DOHH2 (cell line): ENCODE results near the gene TNFSF8.

Experiments
- H3F3A ChIP-seq: fragments of 200-600 bp; sonication (generic), shearing (Covaris generic); 2 replicates; pipeline ENCODE4 v1.6.0; 2016; ENCODE audit warnings: antibody characterized with exemption, mild to moderate bottlenecking; ENCODE audit not compliant: control insufficient read depth, insufficient read depth
- H3K27ac ChIP-seq: fragments of 200-600 bp; sonication (generic); 2 replicates; pipeline ENCODE4 v1.5.1; 2014; ENCODE audit warnings: low read depth, mild to moderate bottlenecking, low read length, moderate library complexity
- H3K27me3 ChIP-seq: fragments of 200-600 bp; sonication (generic); 2 replicates; pipeline ENCODE4 v1.6.1; 2014; ENCODE audit warnings: mild to moderate bottlenecking, low read length, mixed read lengths; ENCODE audit not compliant: control insufficient read depth
- H3K36me3 ChIP-seq: fragments of 200-600 bp; sonication (generic); 2 replicates; pipeline ENCODE4 v1.6.1; 2014; ENCODE audit warnings: mild to moderate bottlenecking, low read length, moderate library complexity, mixed read lengths; ENCODE audit not compliant: control insufficient read depth
- H3K4me1 ChIP-seq: fragments of 200-600 bp; sonication (generic); 2 replicates; pipeline ENCODE4 v1.6.1; 2014; ENCODE audit warnings: mild to moderate bottlenecking, low read length, mixed read lengths; ENCODE audit not compliant: control insufficient read depth
- H3K4me2 ChIP-seq: fragments of 200-600 bp; sonication (generic); 2 replicates; pipeline ENCODE4 v1.6.0; 2014; ENCODE audit warnings: mild to moderate bottlenecking, low read length, moderate library complexity
- H3K4me3 ChIP-seq: fragments of 200-600 bp; sonication (generic); 2 replicates; pipeline ENCODE4 v1.5.1; 2014; ENCODE audit warnings: mild to moderate bottlenecking, low read length, mixed read lengths
- H3K79me2 ChIP-seq: fragments of 200-600 bp; sonication (generic); 2 replicates; pipeline ENCODE4 v1.6.1; 2014; ENCODE audit warnings: mild to moderate bottlenecking, low read length, mixed read lengths; ENCODE audit not compliant: control insufficient read depth
- H3K9me2 ChIP-seq: fragments of 200-600 bp; sonication (generic); replicated peaks from 2 replicates; pipeline ENCODE4 v1.6.1; 2014; ENCODE audit warnings: mild to moderate bottlenecking, low read length, mixed read lengths; ENCODE audit not compliant: control insufficient read depth
- H3K9me3 ChIP-seq: fragments of 200-600 bp; sonication (generic); 2 replicates; pipeline ENCODE4 v1.6.1; 2014; ENCODE audit warnings: antibody characterized with exemption, low read length, mixed read lengths; ENCODE audit not compliant: control insufficient read depth, insufficient read depth
- H4K20me1 ChIP-seq: fragments of 200-600 bp; sonication (generic); 2 replicates; pipeline ENCODE4 v1.6.0; 2014; ENCODE audit warnings: low read depth, mild to moderate bottlenecking, antibody characterized with exemption, low read length, moderate library complexity; ENCODE audit not compliant: control insufficient read depth, insufficient read depth
- CTCF ChIP-seq: fragments of 200-600 bp; sonication (generic); IDR thresholded peaks from one replicate; pipeline ENCODE4 v1.5.1; 2014; ENCODE audit warnings: antibody characterized with exemption, mild to moderate bottlenecking, low read depth, low read length; ENCODE audit not compliant: poor library complexity, severe bottlenecking
- EZH2phosphoT487 ChIP-seq: fragments of 200-600 bp; sonication (generic); IDR thresholded peaks from 2 replicates; pipeline ENCODE4 v1.6.1; 2017; ENCODE audit warnings: borderline replicate concordance, mild to moderate bottlenecking, antibody characterized with exemption, low read length, moderate library complexity, mixed read lengths

TNFSF8 gene

GRCh38 chr9:114931407-114931806, 1.0 kb upstream of the TNFSF8 start:
- H4K20me1 ChIP-seq = no peaks in the 10 kb centered on the region
- H3K4me1 ChIP-seq = peaks cover 60% of the 10 kb centered on the region
- TF ChIP-seq CTCF = no peak
- no peak for TF ChIP-seq EZH2phosphoT487
- H3K79me2 ChIP-seq = peaks cover 27% of the 10 kb centered on the region
- peaks cover 23% of the 10 kb centered on the region for H3F3A ChIP-seq
- no peaks in the 10 kb centered on the region for H3K9me3 ChIP-seq
- peak overlapping the region; percentile 85; the same call in 1 of the 2 replicates for H3K4me3 ChIP-seq
- H3K4me2 ChIP-seq = peak overlapping the region; percentile 90; the same call in 1 of the 2 replicates
- H3K27ac ChIP-seq = no peak overlapping the region
- no peaks in the 10 kb centered on the region for H3K9me2 ChIP-seq
- H3K27me3 ChIP-seq = no peaks in the 10 kb centered on the region
- H3K36me3 ChIP-seq = no peaks in the 10 kb centered on the region

- peak overlapping the region; percentile 91 for H3K27ac ChIP-seq
Measured at GRCh38 chr9:114929201-114929600, 1.2 kb downstream of the TNFSF8 start.

DNA sequence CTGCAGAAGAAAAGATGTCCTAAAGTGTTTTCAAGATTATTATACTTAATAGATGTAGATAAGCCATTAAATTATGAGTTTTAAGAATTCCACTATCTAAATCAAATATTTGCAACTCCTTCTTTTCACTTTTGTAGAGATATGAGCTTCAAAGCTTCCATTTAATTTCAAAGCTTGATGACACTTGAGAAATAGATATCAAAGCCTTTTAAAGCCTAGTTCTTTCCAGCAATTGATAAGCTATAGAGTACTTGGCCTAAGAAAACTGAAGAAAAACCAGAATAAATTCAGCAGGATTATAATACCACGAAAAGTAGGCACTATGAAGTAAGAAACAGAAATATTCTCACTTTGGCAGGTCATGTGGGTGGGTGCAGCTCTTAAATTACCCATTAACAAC, 1.7 kb downstream of the TNFSF8 start:
- H3K4me2 ChIP-seq = peak overlapping the region; percentile 90
- peaks cover 6% of the 10 kb centered on the region; the same call in 1 of the 2 replicates for H3K36me3 ChIP-seq
- peaks cover 51% of the 10 kb centered on the region for H3K79me2 ChIP-seq
- H3K27me3 ChIP-seq = no peaks in the 10 kb centered on the region
- H3K27ac ChIP-seq = peak overlapping the region; percentile 91
- H3K9me2 ChIP-seq = no peaks in the 10 kb centered on the region
- peaks cover 87% of the 10 kb centered on the region for H3K4me1 ChIP-seq
- H3K9me3 ChIP-seq = no peaks in the 10 kb centered on the region
- H4K20me1 ChIP-seq = no peaks in the 10 kb centered on the region
- peaks cover 32% of the 10 kb centered on the region for H3F3A ChIP-seq
- TF ChIP-seq CTCF (no peak), EZH2phosphoT487 (no peak)
- H3K4me3 ChIP-seq = peak overlapping the region; percentile 85

More at GRCh38 chr9:114929201-114929600, 1.2 kb downstream of the TNFSF8 start:
- Histone ChIP-seq H3K9me3 (no peaks in the 10 kb centered on the region), H3K4me2 (peak overlapping the region; percentile 90), H3K36me3 (peaks cover 6% of the 10 kb centered on the region; the same call in 1 of the 2 replicates), H3K9me2 (no peaks in the 10 kb centered on the region), H3F3A (peaks cover 32% of the 10 kb centered on the region), H3K4me3 (peak overlapping the region; percentile 85), H3K4me1 (peaks cover 82% of the 10 kb centered on the region), H3K79me2 (peaks cover 46% of the 10 kb centered on the region), H4K20me1 (no peaks in the 10 kb centered on the region), H3K27me3 (no peaks in the 10 kb centered on the region)
- no peak for TF ChIP-seq EZH2phosphoT487
- no peak for TF ChIP-seq CTCF
